ENCODE data around the gene LYSMD4. TPM values are rescaled to one million over a fixed set of nuclear protein-coding genes. Genes with fewer than 3 reads are reported as not detected.

LYSMD4 gene
- total RNA-seq, 1 donor from 2014 or later, result 6.1 TPM

GRCh38 chr15:99704444-99704838 lies 28.8 kb downstream of the LYSMD4 start:
- peak overlapping the region; percentile 24 for H3K27ac Mint-ChIP-seq
- peaks cover 26% of the 10 kb centered on the region for H3K36me3 Mint-ChIP-seq (ENCODE audit: low read depth)
- DNase-seq, result no peak
- H3K4me3 Mint-ChIP-seq, result no peak overlapping the region
- no peaks in the 10 kb centered on the region for H3K9me3 Mint-ChIP-seq
- H3K27me3 Mint-ChIP-seq, result no peaks in the 10 kb centered on the region
- H3K4me1 Mint-ChIP-seq, result peaks cover 27% of the 10 kb centered on the region
- POLR2A ChIA-PET, result interaction anchor here (0.6 to 2.4 kb wide), 14 partner anchors 9 to 453 kb away, joined by 3 to 45 read pairs (median 6); partner anchors contain the start of genes LRRC28, LYSMD4 and MEF2A
- TF ChIP-seq CTCF (IDR thresholded peaks at IDR 0.05), result no peak
- intact Hi-C loops (cut with micrococcal nuclease), result loop anchor here (1.0 to 2.0 kb wide), 9 partner anchors 28 to 431 kb away; partner anchors contain the start of gene LYSMD4
- CTCF ChIA-PET, result interaction anchor here (0.5 to 5.2 kb wide), 77 partner anchors 8 to 604 kb away, joined by 3 to 143 read pairs (median 4); partner anchors contain the start of genes LYSMD4 and MEF2A
- peak; percentile 83 for ATAC-seq (ENCODE audit: low read depth)

- Mint-ChIP-seq H3K4me1 (peaks cover 27% of the 10 kb centered on the region), H3K9me3 (no peaks in the 10 kb centered on the region), H3K27ac (peak overlapping the region; percentile 24), H3K36me3 (ENCODE audit: low read depth) (peaks cover 24% of the 10 kb centered on the region), H3K27me3 (no peaks in the 10 kb centered on the region), H3K4me3 (peak overlapping the region; percentile 11)
- ATAC-seq (ENCODE audit: low read depth) (peak; percentile 67), DNase-seq (no peak)
- ChIA-PET CTCF (interaction anchor here (0.6 to 5.2 kb wide), 69 partner anchors 9 to 603 kb away, joined by 3 to 143 read pairs (median 4); partner anchors contain the start of genes LYSMD4 and MEF2A), POLR2A (interaction anchor here (0.6 to 2.4 kb wide), 15 partner anchors 8 to 453 kb away, joined by 3 to 45 read pairs (median 4); partner anchors contain the start of genes LRRC28, LYSMD4 and MEF2A)
- TF ChIP-seq CTCF (IDR thresholded peaks at IDR 0.05), result no peak
- intact Hi-C loops (cut with micrococcal nuclease), result loop anchor here (1.0 to 2.0 kb wide), 10 partner anchors 29 to 431 kb away; partner anchors contain the start of gene LYSMD4
These were observed 29.4 kb downstream of the LYSMD4 start for GRCh38 chr15:99703603-99704443.

- Mint-ChIP-seq H3K27me3 (no peaks in the 10 kb centered on the region), H3K4me1 (peaks cover 27% of the 10 kb centered on the region), H3K4me3 (peak overlapping the region; percentile 11), H3K36me3 (ENCODE audit: low read depth) (peaks cover 18% of the 10 kb centered on the region), H3K27ac (peak overlapping the region; percentile 24), H3K9me3 (no peaks in the 10 kb centered on the region)
- POLR2A ChIA-PET, result interaction anchor here (0.7 to 2.4 kb wide), 6 partner anchors 23 to 201 kb away, joined by 3 to 45 read pairs (median 14); partner anchors contain the start of genes LYSMD4 and MEF2A
- no peak for TF ChIP-seq CTCF (IDR thresholded peaks at IDR 0.05)
- intact Hi-C loops (cut with micrococcal nuclease), result loop anchor here (1.0 kb wide), 1 partner anchor 136 kb away; no protein-coding TSS in a partner anchor
- CTCF ChIA-PET, result interaction anchor here (1.0 to 5.2 kb wide), 17 partner anchors 15 to 436 kb away, joined by 3 to 143 read pairs (median 17); no protein-coding TSS in a partner anchor
- ATAC-seq (ENCODE audit: low read depth) (no peak), DNase-seq (no peak)
These were observed 30.2 kb downstream of the LYSMD4 start for GRCh38 chr15:99702895-99703602.

- ChIA-PET CTCF (no interaction called here), POLR2A (interaction anchor here (0.7 kb wide), 1 partner anchor 8 kb away, joined by 3 read pairs; no protein-coding TSS in a partner anchor)
- no peak for TF ChIP-seq CTCF (IDR thresholded peaks at IDR 0.05)
- Mint-ChIP-seq H3K4me1 (no peaks in the 10 kb centered on the region), H3K9me3 (no peaks in the 10 kb centered on the region), H3K27me3 (no peaks in the 10 kb centered on the region), H3K4me3 (no peak overlapping the region), H3K36me3 (ENCODE audit: low read depth) (peaks cover 65% of the 10 kb centered on the region), H3K27ac (no peak overlapping the region)
- DNase-seq (no peak), ATAC-seq (ENCODE audit: low read depth) (no peak)
- intact Hi-C loops (cut with micrococcal nuclease), result no loop called here
These were observed 37.1 kb downstream of the LYSMD4 start for GRCh38 chr15:99696096-99696495.

Data from activated B cell treated with CpG ODN at 0.5 μM for 24 hours (primary cell).